GM18520 (cell line): ENCODE data around the gene OMD.

Source experiments
- ATAC-seq: cut with Tn5 transposase; IDR thresholded peaks from one replicate; pipeline ENCODE4 v1.9.1; 2021; ENCODE audit not compliant: unreplicated experiment

OMD gene

GRCh38 chr9:92378865-92379560 is 45.3 kb downstream of the OMD start:
- ATAC-seq, result no peak

- no peak for ATAC-seq
Observed at GRCh38 chr9:92377876-92378275, 46.4 kb downstream of the OMD start.

GRCh38 chr9:92373167-92373566 is 51.1 kb downstream of the OMD start:
- ATAC-seq, result no peak

- ATAC-seq, result no peak
Observed at GRCh38 chr9:92369075-92369474, 55.2 kb downstream of the OMD start.
